Endothelial cell of umbilical vein (primary cell): ENCODE measurements around the gene MSI1. TPM values are rescaled to one million over a fixed set of nuclear protein-coding genes. Genes with fewer than 3 reads are reported as not detected.

ENCODE experiments used
- BruUV-seq: library from RNA; stranded (reverse); fragments of 400-500 nt; replicated peaks from 2 replicates; lab custom pipeline; 2021; lab: Mats Ljungman, UMichigan
- CTCF ChIA-PET: fragments of 300-600, 350-600 bp; sonication (Branson Sonifier 250); formaldehyde crosslinking; loops from one replicate; lab custom pipeline; 2021; ENCODE audit warnings: antibody characterized with exemption, inconsistent platforms; lab: Charles Lee
- POLR2A ChIA-PET: fragments of 300-600, 350-600 bp; sonication (Branson Sonifier 250); formaldehyde crosslinking; loops from one replicate; lab custom pipeline; 2021; ENCODE audit warnings: antibody characterized with exemption, inconsistent platforms; lab: Charles Lee
- DNase-seq: peaks from one replicate; pipeline ENCODE4 v3.0.0-alpha.2; 2011; ENCODE audit warnings: low read depth, low spot score
- FAIRE-seq: peaks from 2 replicates; lab custom pipeline; 2011; peaks lifted over from hg19 to GRCh38; lab: Jason Lieb, UNC
- H2AFZ ChIP-seq: 2 replicates; pipeline ENCODE4 v1.6.0; 2012; ENCODE audit warnings: low read depth, low read length, control low read depth, inconsistent platforms
- H3K27ac ChIP-seq: 2 replicates; pipeline ENCODE4 v1.5.1; 2011; ENCODE audit warnings: low read depth, mild to moderate bottlenecking, control low read depth, low read length, moderate library complexity; ENCODE audit not compliant: insufficient read depth
- H3K27me3 ChIP-seq, 2 experiments: 2 replicates each; pipeline versions ENCODE4 v1.6.0 to v1.6.1; 2011; ENCODE audit warnings: low read length in 2 of 2, mixed read lengths in 1 of 2; ENCODE audit not compliant: control insufficient read depth in 2 of 2, insufficient read depth in 2 of 2
- H3K36me3 ChIP-seq, 2 experiments: 2 replicates in 1 of 2; 3 replicates in 1 of 2; pipeline ENCODE4 v1.5.1; 2011; ENCODE audit warnings: low read length in 2 of 2, mild to moderate bottlenecking in 1 of 2, moderate library complexity in 1 of 2; ENCODE audit not compliant: control insufficient read depth in 2 of 2, insufficient read depth in 2 of 2; ENCODE audit errors: extremely low read depth in 1 of 2
- H3K4me1 ChIP-seq: 3 replicates; pipeline ENCODE4 v1.5.1; 2011; ENCODE audit warnings: mild to moderate bottlenecking, low read length; ENCODE audit not compliant: control insufficient read depth, insufficient read depth; ENCODE audit errors: extremely low read depth
- H3K4me2 ChIP-seq: 2 replicates; pipeline ENCODE4 v1.6.1; 2011; ENCODE audit warnings: low read length, control low read depth, mixed read lengths; ENCODE audit not compliant: insufficient read depth
- H3K4me3 ChIP-seq, 3 experiments: fragments of 200-600 bp in 1 of 3; sonication (generic), shearing (Covaris generic) in 1 of 3; replicated peaks in 1 of 3; 2 replicates each; pipeline ENCODE4 v1.5.1; 2011 to 2016; ENCODE audit warnings: control low read depth in 3 of 3, low read length in 3 of 3, mild to moderate bottlenecking in 2 of 3, inconsistent platforms in 1 of 3, low read depth in 1 of 3, moderate library complexity in 1 of 3; ENCODE audit not compliant: insufficient read depth in 1 of 3
- H3K79me2 ChIP-seq: 2 replicates; pipeline ENCODE4 v1.6.0; 2012; ENCODE audit warnings: low read length, inconsistent platforms; ENCODE audit not compliant: control insufficient read depth, insufficient read depth
- H3K9ac ChIP-seq: replicated peaks from 2 replicates; pipeline ENCODE3; 2011; ENCODE audit warnings: low read length, control low read depth; ENCODE audit not compliant: insufficient read depth; ENCODE audit errors: extremely low read depth
- H3K9me1 ChIP-seq: replicated peaks from 3 replicates; pipeline ENCODE4 v1.6.0; 2011; ENCODE audit warnings: mild to moderate bottlenecking, low read length; ENCODE audit not compliant: control insufficient read depth, insufficient read depth; ENCODE audit errors: extremely low read depth
- H3K9me3 ChIP-seq: replicated peaks from 2 replicates; pipeline ENCODE4 v1.5.1; 2012; ENCODE audit warnings: low read length, inconsistent platforms; ENCODE audit not compliant: control insufficient read depth, insufficient read depth
- H4K20me1 ChIP-seq: replicated peaks from 2 replicates; pipeline ENCODE3; 2011; ENCODE audit warnings: mild to moderate bottlenecking, low read length; ENCODE audit not compliant: control insufficient read depth, insufficient read depth; ENCODE audit errors: extremely low read depth
- CTCF ChIP-seq, 2 donors: IDR thresholded peaks; 1 replicate in 1 of 2; 2 replicates in 1 of 2; pipeline ENCODE4 v1.5.1; 2011; ENCODE audit warnings: low read length in 2 of 2, mild to moderate bottlenecking in 2 of 2, moderate library complexity in 2 of 2, control low read depth in 1 of 2, inconsistent platforms in 1 of 2, low read depth in 1 of 2; ENCODE audit not compliant: insufficient read depth in 1 of 2; ENCODE audit errors: extremely low read depth in 1 of 2
- EZH2 ChIP-seq: IDR thresholded peaks from 2 replicates; pipeline ENCODE4 v1.6.1; 2012; ENCODE audit warnings: borderline replicate concordance, low read depth, mild to moderate bottlenecking, moderate library complexity, low read length, inconsistent platforms; ENCODE audit not compliant: severe bottlenecking
- FOS ChIP-seq: IDR thresholded peaks from 2 replicates; pipeline ENCODE4 v1.6.1; 2011; ENCODE audit warnings: mild to moderate bottlenecking, low read length, moderate library complexity, borderline replicate concordance; ENCODE audit not compliant: insufficient read depth
- GATA2 ChIP-seq: IDR thresholded peaks from 2 replicates; pipeline ENCODE4 v1.7.0; 2011; ENCODE audit warnings: low read depth, mild to moderate bottlenecking, moderate library complexity, mixed read lengths, low read length; ENCODE audit not compliant: insufficient read length, insufficient read depth
- JUN ChIP-seq: IDR thresholded peaks from 2 replicates; pipeline ENCODE4 v1.6.1; 2011; ENCODE audit warnings: borderline replicate concordance, low read depth; ENCODE audit not compliant: insufficient read length, insufficient read depth
- MAX ChIP-seq: IDR thresholded peaks from 2 replicates; pipeline ENCODE4 v1.6.1; 2011; ENCODE audit not compliant: insufficient read depth, insufficient read length
- MYC ChIP-seq: IDR thresholded peaks from one replicate; pipeline ENCODE4 v1.6.1; 2011; ENCODE audit warnings: mild to moderate bottlenecking, low read depth, low read length
- POLR2A ChIP-seq: IDR thresholded peaks from 2 replicates; pipeline ENCODE4 v1.6.1; 2012; ENCODE audit warnings: low read depth, mild to moderate bottlenecking, control low read depth, low read length
- POLR2AphosphoS5 ChIP-seq: IDR thresholded peaks from 2 replicates; pipeline ENCODE4 v1.6.1; 2012; ENCODE audit warnings: low read depth, mild to moderate bottlenecking, control low read depth, low read length, moderate library complexity; ENCODE audit not compliant: insufficient read depth
- dilution Hi-C: fragments of 300-500 bp; cut with MboI; formaldehyde crosslinking; loops from one replicate; pipeline ENCODE4 v1.15.0; 2019; ENCODE audit warnings: low sequenced_read_pairs; ENCODE audit not compliant: extremely low pct_ligation_motif_present
- intact Hi-C: fragments of 100-400 bp; cut with micrococcal nuclease; formaldehyde crosslinking; loops from one replicate; pipeline ENCODE4 v1.10.0; 2022
- polyA plus RNA-seq, 4 experiments: library from polyadenylated mRNA; depleted of rRNA in 3 of 4; stranded (reverse) in 3 of 4; unstranded in 1 of 4; fragments of >200 nt; gene quantifications; 2 replicates each; pipeline versions ENCODE4 v1.2.1 to v1.2.3, GENCODE V29; 2011 to 2012; ENCODE audit warnings: missing spikeins in 1 of 4
- total RNA-seq: library from RNA; stranded (reverse); gene quantifications from 2 replicates; pipeline ENCODE4 v1.2.3, GENCODE V29; 2021

The MSI1 gene
- total and polyA plus RNA-seq, 2 donors (not counting 3 experiments of a cell fraction or from before 2014, with no cell fraction given): 0.01 TPM; not detected in 1

GRCh38 chr12:120342175-120343038 is 26.6 kb downstream of the MSI1 start:
- no peak for DNase-seq
- intact Hi-C loops (no loop called here), dilution Hi-C loops (no loop called here)
- Histone ChIP-seq H3K27ac (no peak overlapping the region), H3K4me2 (no peak overlapping the region), H2AFZ (no peak overlapping the region), H3K9me1 (no peaks in the 10 kb centered on the region), H3K9me3 (no peaks in the 10 kb centered on the region), H3K4me1 (no peaks in the 10 kb centered on the region), H3K9ac (no peak overlapping the region), H3K79me2 (no peaks in the 10 kb centered on the region), H3K36me3 (no peaks in the 10 kb centered on the region), H3K27me3 (no peaks in the 10 kb centered on the region), H4K20me1 (no peaks in the 10 kb centered on the region), H3K4me3 (no peak overlapping the region)
- POLR2A ChIA-PET: no interaction called here
- no TSS peak for BruUV-seq
- FAIRE-seq: no peak
- no peak for TF ChIP-seq EZH2
- TF ChIP-seq MAX: no peak
- no peak for TF ChIP-seq POLR2AphosphoS5
- TF ChIP-seq GATA2: no peak
- no peak for TF ChIP-seq MYC
- TF ChIP-seq JUN: no peak
- no peak for TF ChIP-seq CTCF (IDR thresholded peaks at IDR 0.05; ENCODE audit: extremely low read depth in 1 of 2, insufficient read depth in 1 of 2, low read depth in 1 of 2, low read length in 2 of 2)
- no peak for TF ChIP-seq FOS
- no peak for TF ChIP-seq POLR2A
- CTCF ChIA-PET: interaction anchor here (1.2 kb wide), 1 partner anchor 15 kb away, joined by 5 read pairs; no protein-coding TSS in a partner anchor
